GM12864 (cell line): Measurements from ENCODE around the gene PLA2G4B.

Experiments
- DNase-seq: peaks from one replicate; pipeline ENCODE4 v3.0.0-alpha.2; 2011; ENCODE audit warnings: low read depth
- H3K4me3 ChIP-seq: 2 replicates; pipeline ENCODE4 v1.5.1; 2011; ENCODE audit warnings: mild to moderate bottlenecking, low read depth, low read length, control low read depth
- CTCF ChIP-seq: IDR thresholded peaks from 2 replicates; pipeline ENCODE4 v1.5.1; 2011; ENCODE audit warnings: low read depth, mild to moderate bottlenecking, moderate library complexity, low read length, control low read depth, inconsistent platforms; ENCODE audit errors: missing control alignments

Gene PLA2G4B

GRCh38 chr15:41834096-41834495 lies 4.6 kb upstream of the PLA2G4B start:
- no peak overlapping the region for H3K4me3 ChIP-seq
- no peak for DNase-seq
- TF ChIP-seq CTCF = no peak

GRCh38 chr15:41836073-41836472 lies 2.6 kb upstream of the PLA2G4B start:
- no peak for DNase-seq
- no peak for TF ChIP-seq CTCF
- H3K4me3 ChIP-seq = no peak overlapping the region

- TF ChIP-seq CTCF = no peak
- no peak overlapping the region for H3K4me3 ChIP-seq
Observed at GRCh38 chr15:41836713-41837454, 1.8 kb upstream of the PLA2G4B start.

GRCh38 chr15:41839781-41840491 lies 1.3 kb downstream of the PLA2G4B start:
- no peak for TF ChIP-seq CTCF
- H3K4me3 ChIP-seq = no peak overlapping the region
- DNase-seq = no peak

More at GRCh38 chr15:41836713-41837454, 1.8 kb upstream of the PLA2G4B start:
- DNase-seq = no peak

- TF ChIP-seq CTCF = no peak
- no peak for DNase-seq
- no peak overlapping the region for H3K4me3 ChIP-seq
Observed at GRCh38 chr15:41840673-41841072, 2.0 kb downstream of the PLA2G4B start.

GRCh38 chr15:41841131-41841530 lies 2.5 kb downstream of the PLA2G4B start:
- DNase-seq = no peak
- TF ChIP-seq CTCF = no peak
- H3K4me3 ChIP-seq = no peak overlapping the region
